Measurements from ENCODE around the gene DDX51. TPM values are rescaled to one million over a fixed set of nuclear protein-coding genes. Genes with fewer than 3 reads are reported as not detected.

DDX51 gene
- total RNA-seq, 4 donors from 2014 or later, result 6.8 to 18.6 (median 9.5) TPM

- no peak for TF ChIP-seq CTCF (IDR thresholded peaks at IDR 0.05; ENCODE audit: low read depth)
These were observed 24.4 kb upstream of the DDX51 start for GRCh38 chr12:132168311-132169031.

GRCh38 chr12:132167611-132168310, 23.6 kb upstream of the DDX51 start:
- no peak for TF ChIP-seq CTCF (IDR thresholded peaks at IDR 0.05; ENCODE audit: low read depth)

- no peak for TF ChIP-seq CTCF (IDR thresholded peaks at IDR 0.05; ENCODE audit: low read depth)
These were observed 22.9 kb upstream of the DDX51 start for GRCh38 chr12:132166801-132167591.

- TF ChIP-seq CTCF (IDR thresholded peaks at IDR 0.05; ENCODE audit: low read depth), result no peak
These were observed 22.0 kb upstream of the DDX51 start for GRCh38 chr12:132166093-132166492.

DNA sequence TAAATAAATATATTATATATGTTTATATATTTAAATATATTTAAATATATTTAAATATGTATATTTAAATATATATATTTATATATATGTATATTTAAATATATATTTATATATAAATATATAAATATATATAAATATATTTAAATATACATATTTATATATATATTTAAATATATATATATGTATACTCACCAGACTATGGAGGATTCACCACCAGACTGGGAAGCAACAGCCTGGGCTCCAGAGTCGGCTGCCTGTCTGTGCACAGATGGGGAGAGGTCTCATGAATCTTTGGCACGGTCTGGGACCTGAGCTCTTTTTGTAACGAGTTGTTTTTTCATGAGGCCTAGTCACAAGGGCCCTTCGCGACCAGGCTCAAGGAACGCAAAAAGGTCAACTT, 21.5 kb upstream of the DDX51 start:
- no peak for TF ChIP-seq CTCF (IDR thresholded peaks at IDR 0.05; ENCODE audit: low read depth)

DNA sequence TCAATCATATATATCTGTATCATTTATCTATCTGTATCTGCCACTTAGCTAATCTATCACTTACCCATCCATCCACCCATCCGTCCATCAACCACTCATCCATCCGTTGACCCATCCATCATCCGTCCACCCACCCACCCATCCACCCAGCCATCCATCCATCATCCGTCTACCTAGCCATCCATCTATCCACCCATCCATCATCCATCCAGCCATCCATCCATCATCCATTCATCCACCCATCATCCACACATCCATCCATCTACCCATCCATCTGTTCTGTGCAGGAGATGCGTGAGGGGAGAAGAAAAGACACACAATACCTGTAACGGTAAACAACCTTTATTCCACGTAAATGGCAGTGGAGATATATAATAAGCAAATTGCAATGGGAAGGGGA, 20.3 kb upstream of the DDX51 start:
- TF ChIP-seq CTCF (IDR thresholded peaks at IDR 0.05; ENCODE audit: low read depth), result no peak

GRCh38 chr12:132163911-132164288, 19.8 kb upstream of the DDX51 start:
- TF ChIP-seq CTCF (IDR thresholded peaks at IDR 0.05; ENCODE audit: low read depth), result no peak
